ENCODE results near the gene SMOC1. TPM values are rescaled to one million over a fixed set of nuclear protein-coding genes. Genes with fewer than 3 reads are reported as not detected.

The SMOC1 gene
- total RNA-seq, 1 donor from 2014 or later, result 89.3 TPM

- H3K27me3 Mint-ChIP-seq (ENCODE audit: insufficient read depth, low read depth), result peaks cover 5% of the 10 kb centered on the region
- H3K4me3 ChIP-seq, result no peak overlapping the region
- H3K27ac Mint-ChIP-seq, result peak overlapping the region; percentile 51
- TF ChIP-seq CTCF (IDR thresholded peaks at IDR 0.05) (no peak), EZH2 (IDR thresholded peaks at IDR 0.05) (no peak), EZH2phosphoT487 (IDR thresholded peaks at IDR 0.05) (no peak)
- H3K4me2 ChIP-seq, result no peak overlapping the region
- H3K9me3 Mint-ChIP-seq, result peaks cover 2% of the 10 kb centered on the region
- peaks cover 95% of the 10 kb centered on the region for H3K79me2 ChIP-seq (ENCODE audit: low read depth)
- H3K4me1 Mint-ChIP-seq, result peaks cover 39% of the 10 kb centered on the region
- H3K27me3 ChIP-seq, result no peaks in the 10 kb centered on the region
- H3K27ac ChIP-seq, result no peak overlapping the region
- peaks cover 39% of the 10 kb centered on the region for H3F3A ChIP-seq (ENCODE audit: low read depth)
- H4K20me1 ChIP-seq (ENCODE audit: low read depth), result peaks cover 93% of the 10 kb centered on the region
- H2AFZ ChIP-seq (replicated peaks), result no peak overlapping the region
- no peaks in the 10 kb centered on the region for H3K9me3 ChIP-seq (ENCODE audit: low read depth)
- no peak overlapping the region for H3K9ac ChIP-seq
- no peak overlapping the region for H3K4me3 Mint-ChIP-seq
- DNase-seq (ENCODE audit: low spot score), result no peak
- H3K36me3 ChIP-seq, result no peaks in the 10 kb centered on the region
- H3K36me3 Mint-ChIP-seq, result peaks cover 6% of the 10 kb centered on the region
- peaks cover 43% of the 10 kb centered on the region for H3K4me1 ChIP-seq
These were observed 45.0 kb downstream of the SMOC1 start for GRCh38 chr14:69924201-69924600.

GRCh38 chr14:69928111-69928523, 48.9 kb downstream of the SMOC1 start:
- peaks cover 42% of the 10 kb centered on the region for H3K4me1 Mint-ChIP-seq
- no peak overlapping the region for H2AFZ ChIP-seq (replicated peaks)
- H3K27me3 ChIP-seq, result no peaks in the 10 kb centered on the region
- H3K36me3 ChIP-seq, result no peaks in the 10 kb centered on the region
- no peak overlapping the region for H3K9ac ChIP-seq
- H3K27ac ChIP-seq, result peak overlapping the region; percentile 44
- H3K9me3 Mint-ChIP-seq, result peaks cover 2% of the 10 kb centered on the region
- no peak overlapping the region for H3K27ac Mint-ChIP-seq
- H4K20me1 ChIP-seq (ENCODE audit: low read depth), result peaks cover 92% of the 10 kb centered on the region
- H3K4me2 ChIP-seq, result peak overlapping the region; percentile 8
- no peaks in the 10 kb centered on the region for H3K9me3 ChIP-seq (ENCODE audit: low read depth)
- no peak for DNase-seq (ENCODE audit: low spot score)
- H3K36me3 Mint-ChIP-seq, result peaks cover 4% of the 10 kb centered on the region
- H3K4me3 ChIP-seq, result no peak overlapping the region
- H3K4me3 Mint-ChIP-seq, result no peak overlapping the region
- H3K79me2 ChIP-seq (ENCODE audit: low read depth), result peaks cover 75% of the 10 kb centered on the region
- no peak for TF ChIP-seq EZH2 (IDR thresholded peaks at IDR 0.05)
- no peak for TF ChIP-seq EZH2phosphoT487 (IDR thresholded peaks at IDR 0.05)
- no peak for TF ChIP-seq CTCF (IDR thresholded peaks at IDR 0.05)
- H3F3A ChIP-seq (ENCODE audit: low read depth), result peaks cover 78% of the 10 kb centered on the region
- H3K4me1 ChIP-seq, result peaks cover 79% of the 10 kb centered on the region
- peaks cover 5% of the 10 kb centered on the region for H3K27me3 Mint-ChIP-seq (ENCODE audit: insufficient read depth, low read depth)

- peaks cover 3% of the 10 kb centered on the region for H3K27me3 Mint-ChIP-seq (ENCODE audit: insufficient read depth, low read depth)
- H3K4me3 Mint-ChIP-seq, result no peak overlapping the region
- H3F3A ChIP-seq (ENCODE audit: low read depth), result peaks cover 80% of the 10 kb centered on the region
- DNase-seq (ENCODE audit: low spot score), result no peak
- peaks cover 38% of the 10 kb centered on the region for H3K4me1 Mint-ChIP-seq
- H2AFZ ChIP-seq (replicated peaks), result no peak overlapping the region
- H3K4me3 ChIP-seq, result no peak overlapping the region
- H4K20me1 ChIP-seq (ENCODE audit: low read depth), result peaks cover 83% of the 10 kb centered on the region
- H3K9ac ChIP-seq, result no peak overlapping the region
- H3K27me3 ChIP-seq, result no peaks in the 10 kb centered on the region
- no peaks in the 10 kb centered on the region for H3K36me3 ChIP-seq
- H3K36me3 Mint-ChIP-seq, result peaks cover 4% of the 10 kb centered on the region
- H3K27ac ChIP-seq, result peak overlapping the region; percentile 97
- no peak for TF ChIP-seq CTCF (IDR thresholded peaks at IDR 0.05)
- TF ChIP-seq EZH2phosphoT487 (IDR thresholded peaks at IDR 0.05), result no peak
- no peak for TF ChIP-seq EZH2 (IDR thresholded peaks at IDR 0.05)
- no peaks in the 10 kb centered on the region for H3K9me3 Mint-ChIP-seq
- H3K4me1 ChIP-seq, result peaks cover 89% of the 10 kb centered on the region
- H3K9me3 ChIP-seq (ENCODE audit: low read depth), result no peaks in the 10 kb centered on the region
- H3K79me2 ChIP-seq (ENCODE audit: low read depth), result peaks cover 81% of the 10 kb centered on the region
- peak overlapping the region; percentile 20 for H3K27ac Mint-ChIP-seq
- peak overlapping the region; percentile 56 for H3K4me2 ChIP-seq
These were observed 51.7 kb downstream of the SMOC1 start for GRCh38 chr14:69930780-69931379.
